Ishikawa (cell line): Measurements from ENCODE around the gene EHD4.

ENCODE experiments used
- CEBPB ChIP-seq: IDR thresholded peaks from 2 replicates; pipeline ENCODE4 v1.6.1; 2012
- CREB1 ChIP-seq: IDR thresholded peaks from 2 replicates; pipeline ENCODE4 v1.6.1; 2012; ENCODE audit warnings: low read depth
- EGR1 ChIP-seq: IDR thresholded peaks from 2 replicates; pipeline ENCODE4 v1.6.1; 2012
- EP300 ChIP-seq: IDR thresholded peaks from 2 replicates; pipeline ENCODE4 v1.6.1; 2012; ENCODE audit warnings: borderline replicate concordance
- FOXM1 ChIP-seq: IDR thresholded peaks from 2 replicates; pipeline ENCODE4 v1.6.1; 2012; ENCODE audit warnings: low read depth, borderline replicate concordance
- NFIC ChIP-seq: IDR thresholded peaks from 2 replicates; pipeline ENCODE4 v1.6.1; 2012
- RAD21 ChIP-seq: IDR thresholded peaks from 2 replicates; pipeline ENCODE4 v1.6.1; 2012; ENCODE audit warnings: low read depth
- TAF1 ChIP-seq: IDR thresholded peaks from 2 replicates; pipeline ENCODE4 v1.6.1; 2012; ENCODE audit warnings: low read depth, mild to moderate bottlenecking
- TCF12 ChIP-seq: IDR thresholded peaks from 2 replicates; pipeline ENCODE4 v1.6.1; 2012; ENCODE audit warnings: low read depth
- TEAD4 ChIP-seq: IDR thresholded peaks from 2 replicates; pipeline ENCODE4 v1.6.1; 2012
- USF1 ChIP-seq: IDR thresholded peaks from 2 replicates; pipeline ENCODE4 v1.6.1; 2012
- YY1 ChIP-seq: IDR thresholded peaks from 2 replicates; pipeline ENCODE4 v1.6.1; 2012; ENCODE audit warnings: low read depth
- ZBTB7A ChIP-seq: IDR thresholded peaks from 2 replicates; pipeline ENCODE4 v1.6.1; 2012; ENCODE audit warnings: low read depth
- TF ChIP-seq, protein P1 (sequence below): IDR thresholded peaks from 2 replicates; pipeline ENCODE4 v1.6.1; 2012
- TF ChIP-seq, protein P2 (sequence below): IDR thresholded peaks from 2 replicates; pipeline ENCODE4 v1.6.1; 2012; ENCODE audit warnings: low read depth, mild to moderate bottlenecking

The EHD4 gene

GRCh38 chr15:41946970-41947369, 25.4 kb downstream of the EHD4 start:
- TF ChIP-seq FOXM1 = no peak
- no peak for TF ChIP-seq ZBTB7A
- TF ChIP-seq TCF12 = no peak
- no peak for TF ChIP-seq RAD21
- TF ChIP-seq NFIC = no peak
- TF ChIP-seq USF1 = no peak
- TF ChIP-seq TAF1 = no peak
- no peak for TF ChIP-seq TEAD4
- TF ChIP-seq YY1 = no peak
- TF ChIP-seq EGR1 = no peak
- no peak for TF ChIP-seq CEBPB
- TF ChIP-seq, protein P1, sequence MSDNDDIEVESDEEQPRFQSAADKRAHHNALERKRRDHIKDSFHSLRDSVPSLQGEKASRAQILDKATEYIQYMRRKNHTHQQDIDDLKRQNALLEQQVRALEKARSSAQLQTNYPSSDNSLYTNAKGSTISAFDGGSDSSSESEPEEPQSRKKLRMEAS = no peak
- TF ChIP-seq, protein P2, sequence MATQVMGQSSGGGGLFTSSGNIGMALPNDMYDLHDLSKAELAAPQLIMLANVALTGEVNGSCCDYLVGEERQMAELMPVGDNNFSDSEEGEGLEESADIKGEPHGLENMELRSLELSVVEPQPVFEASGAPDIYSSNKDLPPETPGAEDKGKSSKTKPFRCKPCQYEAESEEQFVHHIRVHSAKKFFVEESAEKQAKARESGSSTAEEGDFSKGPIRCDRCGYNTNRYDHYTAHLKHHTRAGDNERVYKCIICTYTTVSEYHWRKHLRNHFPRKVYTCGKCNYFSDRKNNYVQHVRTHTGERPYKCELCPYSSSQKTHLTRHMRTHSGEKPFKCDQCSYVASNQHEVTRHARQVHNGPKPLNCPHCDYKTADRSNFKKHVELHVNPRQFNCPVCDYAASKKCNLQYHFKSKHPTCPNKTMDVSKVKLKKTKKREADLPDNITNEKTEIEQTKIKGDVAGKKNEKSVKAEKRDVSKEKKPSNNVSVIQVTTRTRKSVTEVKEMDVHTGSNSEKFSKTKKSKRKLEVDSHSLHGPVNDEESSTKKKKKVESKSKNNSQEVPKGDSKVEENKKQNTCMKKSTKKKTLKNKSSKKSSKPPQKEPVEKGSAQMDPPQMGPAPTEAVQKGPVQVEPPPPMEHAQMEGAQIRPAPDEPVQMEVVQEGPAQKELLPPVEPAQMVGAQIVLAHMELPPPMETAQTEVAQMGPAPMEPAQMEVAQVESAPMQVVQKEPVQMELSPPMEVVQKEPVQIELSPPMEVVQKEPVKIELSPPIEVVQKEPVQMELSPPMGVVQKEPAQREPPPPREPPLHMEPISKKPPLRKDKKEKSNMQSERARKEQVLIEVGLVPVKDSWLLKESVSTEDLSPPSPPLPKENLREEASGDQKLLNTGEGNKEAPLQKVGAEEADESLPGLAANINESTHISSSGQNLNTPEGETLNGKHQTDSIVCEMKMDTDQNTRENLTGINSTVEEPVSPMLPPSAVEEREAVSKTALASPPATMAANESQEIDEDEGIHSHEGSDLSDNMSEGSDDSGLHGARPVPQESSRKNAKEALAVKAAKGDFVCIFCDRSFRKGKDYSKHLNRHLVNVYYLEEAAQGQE = no peak
- no peak for TF ChIP-seq CREB1
- no peak for TF ChIP-seq EP300

DNA sequence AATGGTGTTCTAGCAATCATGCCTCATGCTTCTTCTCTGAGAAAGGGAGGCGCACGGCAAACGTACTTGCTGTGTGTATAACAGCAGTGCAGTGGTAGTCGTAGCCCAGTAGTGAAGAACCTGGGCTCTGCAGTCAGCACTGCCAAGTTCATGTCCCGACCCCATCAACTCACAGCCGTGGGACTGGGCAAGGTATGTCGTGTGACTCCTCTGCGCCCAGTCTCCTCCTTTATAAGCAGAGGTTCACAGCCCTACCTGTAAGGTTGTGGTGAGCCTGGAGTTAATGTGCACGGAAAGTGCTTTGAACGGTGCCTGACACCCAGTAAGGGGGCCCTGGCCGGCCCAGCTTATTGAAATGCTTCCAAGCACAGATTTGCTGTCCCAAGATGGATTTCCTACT, 26.6 kb downstream of the EHD4 start:
- TF ChIP-seq USF1 = no peak
- no peak for TF ChIP-seq CREB1
- no peak for TF ChIP-seq TCF12
- TF ChIP-seq, protein P2 = no peak
- no peak for TF ChIP-seq ZBTB7A
- TF ChIP-seq CEBPB = no peak
- TF ChIP-seq EP300 = no peak
- no peak for TF ChIP-seq NFIC
- no peak for TF ChIP-seq FOXM1
- no peak for TF ChIP-seq YY1
- no peak for TF ChIP-seq EGR1
- TF ChIP-seq, protein P1 = no peak
- no peak for TF ChIP-seq TEAD4

GRCh38 chr15:41945221-41945620, 27.1 kb downstream of the EHD4 start:
- TF ChIP-seq TEAD4 = no peak
- no peak for TF ChIP-seq FOXM1
- no peak for TF ChIP-seq EGR1
- TF ChIP-seq RAD21 = no peak
- no peak for TF ChIP-seq USF1
- no peak for TF ChIP-seq ZBTB7A
- TF ChIP-seq TAF1 = no peak
- no peak for TF ChIP-seq CEBPB

DNA sequence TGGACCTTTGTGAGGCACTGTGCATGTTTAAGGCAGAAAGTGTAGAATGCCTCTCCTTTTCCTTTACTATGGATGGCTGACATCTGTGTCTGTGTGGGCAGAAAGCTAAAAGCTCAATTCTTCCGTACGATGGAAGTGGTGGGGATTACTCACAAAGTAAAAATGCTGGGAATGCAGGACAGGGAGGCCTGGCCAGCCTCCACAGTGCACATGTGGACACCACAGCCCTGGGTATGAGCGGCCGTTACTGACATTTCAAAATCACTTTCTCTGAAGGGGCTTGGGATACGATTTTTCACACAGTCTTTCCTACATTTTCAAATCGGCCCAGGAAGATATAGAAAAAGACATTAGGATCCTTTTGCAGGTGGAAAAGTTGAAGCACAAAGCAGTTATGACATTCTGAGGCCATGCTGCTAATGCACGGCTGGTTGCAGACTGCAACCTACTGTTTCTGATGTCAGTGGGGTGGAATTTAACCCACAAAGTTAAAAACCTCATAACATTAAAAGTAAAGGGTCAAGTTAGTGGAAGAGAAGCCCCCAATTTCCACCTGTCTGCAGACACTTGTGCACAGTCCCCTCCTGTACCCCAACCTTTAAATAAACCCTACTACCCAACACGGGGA, 27.9 kb downstream of the EHD4 start:
- TF ChIP-seq TEAD4 (peak; percentile 99), FOXM1 (no peak; the same call in 1 of the 2 replicates), EGR1 (no peak), CEBPB (no peak), RAD21 (peak; percentile 9; the same call in 1 of the 2 replicates), CREB1 (no peak), ZBTB7A (no peak), YY1 (peak; percentile 65), EP300 (peak; percentile 74; the same call in 1 of the 2 replicates), NFIC (0 out of 2 replicates have a peak, but pooled peaks have one; percentile 50), TAF1 (0 out of 2 replicates have a peak, but pooled peaks have one; percentile 30), USF1 (peak; percentile 37), TCF12 (peak; percentile 86)
- TF ChIP-seq, protein P2 = no peak
- TF ChIP-seq, protein P1 = peak; percentile 91
